H1 (cell line): Measurements from ENCODE around the gene DLAT. TPM values are rescaled to one million over a fixed set of nuclear protein-coding genes. Genes with fewer than 3 reads are reported as not detected.

ENCODE experiments used
- CTCF ChIA-PET: fragments of 300-600 bp; sonication (Branson Sonifier 250); formaldehyde crosslinking; loops from one replicate; lab custom pipeline; 2021; ENCODE audit not compliant: partially characterized antibody; lab: Charles Lee
- POLR2A ChIA-PET: fragments of 300-600 bp; sonication (Branson Sonifier 250); formaldehyde crosslinking; loops from one replicate; lab custom pipeline; 2021; ENCODE audit warnings: inconsistent platforms; ENCODE audit not compliant: partially characterized antibody; lab: Charles Lee
- DNase-seq, 2 experiments: peaks; one replicate each; pipeline versions ENCODE4 v3.0.0 to v3.0.0-alpha.2; 2010 to 2022; ENCODE audit warnings: low spot score in 2 of 2, low read depth in 1 of 2, mixed read lengths in 1 of 2
- FAIRE-seq: peaks from 2 replicates; lab custom pipeline; 2011; peaks lifted over from hg19 to GRCh38; lab: Jason Lieb, UNC
- H2AFZ ChIP-seq: 2 replicates; pipeline ENCODE4 v1.8.1; 2012; ENCODE audit warnings: low read length, inconsistent platforms
- H2AK5ac ChIP-seq: 2 replicates; pipeline ENCODE4 v1.6.1; 2013; ENCODE audit warnings: low read depth, low read length
- H2BK120ac ChIP-seq: replicated peaks from 2 replicates; pipeline ENCODE3; 2013; ENCODE audit warnings: low read depth, low read length, inconsistent platforms
- H2BK12ac ChIP-seq: 2 replicates; pipeline ENCODE4 v1.6.1; 2013; ENCODE audit warnings: low read depth, low read length
- H2BK15ac ChIP-seq: 2 replicates; pipeline ENCODE4 v1.6.1; 2013; ENCODE audit warnings: low read length
- H2BK20ac ChIP-seq: 2 replicates; pipeline ENCODE4 v1.6.1; 2013; ENCODE audit warnings: low read length
- H2BK5ac ChIP-seq: 2 replicates; pipeline ENCODE4 v1.6.1; 2013; ENCODE audit warnings: low read depth, low read length
- H3K14ac ChIP-seq: 2 replicates; pipeline ENCODE4 v1.6.1; 2013; ENCODE audit warnings: inconsistent platforms; ENCODE audit not compliant: insufficient read length
- H3K18ac ChIP-seq: 2 replicates; pipeline ENCODE4 v1.6.1; 2013; ENCODE audit warnings: low read length; ENCODE audit errors: extremely low read depth
- H3K23ac ChIP-seq: 2 replicates; pipeline ENCODE4 v1.6.1; 2013; ENCODE audit warnings: inconsistent platforms; ENCODE audit not compliant: insufficient read length
- H3K23me2 ChIP-seq: 2 replicates; pipeline ENCODE4 v1.6.1; 2013; ENCODE audit warnings: low read depth, low read length
- H3K27ac ChIP-seq: 2 replicates; pipeline ENCODE4 v1.6.1; 2011; ENCODE audit warnings: low read depth, low read length, inconsistent platforms
- H3K27me3 ChIP-seq, 4 experiments: replicated peaks in 1 of 4; 1 replicate in 1 of 4; 2 replicates in 3 of 4; pipeline versions ENCODE4 v1.6.1 to v1.8.1; 2011 to 2013; ENCODE audit warnings: low read length in 3 of 4, mild to moderate bottlenecking in 3 of 4, inconsistent platforms in 2 of 4, mixed read lengths in 2 of 4, moderate library complexity in 1 of 4; ENCODE audit not compliant: control insufficient read depth in 3 of 4, insufficient read depth in 3 of 4; ENCODE audit errors: extremely low read depth in 1 of 4
- H3K36me3 ChIP-seq, 4 experiments: 2 replicates each; pipeline versions ENCODE4 v1.6.1 to v1.8.1; 2011 to 2013; ENCODE audit warnings: mild to moderate bottlenecking in 4 of 4, low read length in 3 of 4, moderate library complexity in 2 of 4, control low read depth in 1 of 4, inconsistent platforms in 1 of 4; ENCODE audit not compliant: insufficient read depth in 4 of 4, control insufficient read depth in 2 of 4
- H3K4ac ChIP-seq: replicated peaks from 2 replicates; pipeline ENCODE3; 2013; ENCODE audit warnings: low read length, low read depth, mixed read lengths, inconsistent platforms; ENCODE audit not compliant: insufficient read length
- H3K4me1 ChIP-seq, 4 experiments: replicated peaks in 1 of 4; 1 replicate in 1 of 4; 2 replicates in 3 of 4; pipeline versions ENCODE4 v1.6.1 to v1.8.1; 2011 to 2013; ENCODE audit warnings: low read length in 3 of 4, inconsistent platforms in 2 of 4, mixed read lengths in 1 of 4; ENCODE audit not compliant: insufficient read depth in 4 of 4, control insufficient read depth in 3 of 4
- H3K4me2 ChIP-seq, 2 experiments: 2 replicates each; pipeline versions ENCODE4 v1.6.1 to v1.8.1; 2011 to 2013; ENCODE audit warnings: low read depth in 2 of 2, low read length in 2 of 2, control low read depth in 1 of 2, inconsistent platforms in 1 of 2, mild to moderate bottlenecking in 1 of 2; ENCODE audit not compliant: insufficient read depth in 1 of 2
- H3K4me3 ChIP-seq, 4 experiments: fragments of 200-600, 300-600 bp in 1 of 4; sonication (generic), shearing (Covaris generic), sonication (Bioruptor Twin) in 1 of 4; 2 replicates each; pipeline versions ENCODE4 v1.5.1 to v1.8.1; 2011 to 2016; ENCODE audit warnings: low read length in 4 of 4, low read depth in 3 of 4, control low read depth in 2 of 4, inconsistent platforms in 2 of 4, mild to moderate bottlenecking in 2 of 4, mixed read lengths in 1 of 4, moderate library complexity in 1 of 4; ENCODE audit not compliant: insufficient read depth in 2 of 4; ENCODE audit errors: extremely low read depth in 1 of 4
- H3K56ac ChIP-seq: replicated peaks from 2 replicates; pipeline ENCODE3; 2013; ENCODE audit warnings: low read depth, mild to moderate bottlenecking, mixed read lengths, low read length, inconsistent platforms; ENCODE audit not compliant: insufficient read length
- H3K79me1 ChIP-seq: 2 replicates; pipeline ENCODE4 v1.6.1; 2013; ENCODE audit warnings: low read depth, low read length, control low read depth
- H3K79me2 ChIP-seq, 2 experiments: 2 replicates each; pipeline versions ENCODE4 v1.6.1 to v1.8.1; 2012 to 2013; ENCODE audit warnings: low read length in 2 of 2, mild to moderate bottlenecking in 2 of 2, inconsistent platforms in 1 of 2; ENCODE audit not compliant: insufficient read depth in 2 of 2, control insufficient read depth in 1 of 2
- H3K9ac ChIP-seq, 4 experiments: replicated peaks in 1 of 4; 1 replicate in 1 of 4; 2 replicates in 3 of 4; pipeline versions ENCODE4 v1.6.1 to v1.8.1; 2011 to 2013; ENCODE audit warnings: low read depth in 3 of 4, low read length in 3 of 4, control low read depth in 2 of 4, mild to moderate bottlenecking in 2 of 4, moderate library complexity in 2 of 4, inconsistent platforms in 1 of 4; ENCODE audit errors: extremely low read depth in 1 of 4
- H3K9me3 ChIP-seq, 2 experiments: 2 replicates each; pipeline versions ENCODE4 v1.6.1 to v1.8.1; 2012 to 2013; ENCODE audit warnings: mild to moderate bottlenecking in 2 of 2, moderate library complexity in 2 of 2, control low read depth in 1 of 2, inconsistent platforms in 1 of 2, low read depth in 1 of 2, low read length in 1 of 2, mixed read lengths in 1 of 2; ENCODE audit not compliant: insufficient read depth in 2 of 2
- H4K20me1 ChIP-seq, 2 experiments: replicated peaks in 1 of 2; 2 replicates each; pipeline versions ENCODE3 to v1.8.1; 2011 to 2013; ENCODE audit warnings: inconsistent platforms in 2 of 2, low read length in 2 of 2, mild to moderate bottlenecking in 1 of 2; ENCODE audit not compliant: insufficient read depth in 2 of 2, control insufficient read depth in 1 of 2
- H4K5ac ChIP-seq: 2 replicates; pipeline ENCODE4 v1.6.1; 2013; ENCODE audit warnings: low read length, low read depth, mixed read lengths, inconsistent platforms; ENCODE audit not compliant: insufficient read length
- H4K8ac ChIP-seq: 2 replicates; pipeline ENCODE4 v1.8.0; 2013; ENCODE audit warnings: mild to moderate bottlenecking, moderate library complexity, low read length, inconsistent platforms; ENCODE audit not compliant: insufficient read depth; ENCODE audit errors: extremely low read depth
- H4K91ac ChIP-seq: replicated peaks from 2 replicates; pipeline ENCODE3; 2013; ENCODE audit warnings: low read length, mixed read lengths, inconsistent platforms; ENCODE audit not compliant: insufficient read length
- CBX5 ChIP-seq: fragments of 300-800, 300-1000 bp; sonication (generic); IDR thresholded peaks from 2 replicates; pipeline ENCODE4 v1.7.1; 2016; ENCODE audit warnings: antibody characterized with exemption, low read length, low read depth
- JUN ChIP-seq: IDR thresholded peaks from 2 replicates; pipeline ENCODE4 v1.6.1; 2011; ENCODE audit warnings: low read depth, mild to moderate bottlenecking, improper control_type of control experiment, low read length
- POLR2A ChIP-seq, 2 experiments: IDR thresholded peaks; 1 replicate in 1 of 2; 2 replicates in 1 of 2; pipeline ENCODE4 v1.6.1; 2011; ENCODE audit warnings: low read depth in 2 of 2, low read length in 2 of 2, mild to moderate bottlenecking in 2 of 2; ENCODE audit errors: control extremely low read depth in 1 of 2
- SAP30 ChIP-seq: fragments of 300-600 bp; sonication (generic); IDR thresholded peaks from 2 replicates; pipeline ENCODE4 v1.7.1; 2012; ENCODE audit warnings: low read length, moderate library complexity, mild to moderate bottlenecking, inconsistent platforms; ENCODE audit not compliant: insufficient read depth, insufficient replicate concordance
- YY1 ChIP-seq: IDR thresholded peaks from 2 replicates; pipeline ENCODE4 v1.6.1; 2011; ENCODE audit warnings: low read depth, mild to moderate bottlenecking, low read length
- WGBS, 2 experiments: shearing (Covaris generic) in 1 of 2; methylation state at CpG; one replicate each; pipeline versions ENCODE4 v1.1.6 to v1.1.7; 2013 to 2015; ENCODE audit warnings: low lambda C conversion rate in 2 of 2, mixed read lengths in 2 of 2, inconsistent platforms in 1 of 2, low coverage in 1 of 2, missing lambda C conversion rate in 1 of 2; ENCODE audit not compliant: insufficient replicate concordance in 2 of 2, insufficient coverage in 1 of 2, insufficient read length in 1 of 2; ENCODE audit errors: extremely low coverage in 1 of 2, missing lambda C conversion rate in 1 of 2; 5-methylcytosine and 5-hydroxymethylcytosine counted together
- polyA plus RNA-seq, 7 experiments: library from polyadenylated mRNA; depleted of rRNA in 3 of 7; stranded (reverse) in 5 of 7; unstranded in 2 of 7; fragments of >200 nt in 5 of 7; fragments of 200-250 nt in 2 of 7; gene quantifications; 1 replicate in 5 of 7; 2 replicates in 1 of 7; 4 replicates in 1 of 7; pipeline versions ENCODE4 v1.2.1 to v1.2.3, GENCODE V29; 2011 to 2013; ENCODE audit warnings: missing spikeins in 2 of 7, mixed read lengths in 2 of 7
- total RNA-seq: library from RNA; stranded (reverse); fragmentation: NEBNext Ultra II Directional; extraction: Animal tissue kit (Norgen Biotek cat#: 25700); gene quantifications from 2 replicates; pipeline ENCODE4 v1.2.1, GENCODE V29; 2021

Gene DLAT
- total and polyA plus RNA-seq, 2 of the 8 experiments (the other 6 are each of a cell fraction or from before 2014, with no cell fraction given): 23.1 to 66.2 TPM

DNA sequence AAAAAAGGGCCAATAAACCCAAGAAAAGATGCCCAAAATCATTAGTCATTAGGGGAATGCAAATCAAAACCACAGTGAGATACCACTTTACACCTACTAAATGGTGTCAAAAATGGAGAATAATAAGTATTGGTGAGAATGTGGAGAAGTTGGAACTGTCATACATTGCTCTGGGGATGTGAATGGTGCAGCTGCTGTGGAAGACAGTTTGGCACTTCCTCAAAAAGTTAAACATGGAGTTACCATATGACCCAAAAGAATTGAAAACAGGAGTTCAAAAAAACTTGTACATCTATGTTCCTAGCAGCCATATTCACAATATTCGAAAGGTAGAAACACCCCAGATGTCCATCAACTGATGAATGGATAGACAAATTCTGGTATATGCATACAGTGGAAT is 24.5 kb upstream of the DLAT start:
- no peak overlapping the region for H2BK15ac ChIP-seq
- H3K23ac ChIP-seq: no peak overlapping the region
- no peak overlapping the region for H2BK5ac ChIP-seq
- no peaks in the 10 kb centered on the region for H3K27me3 ChIP-seq
- no peak overlapping the region for H2AFZ ChIP-seq
- no peak overlapping the region for H2BK12ac ChIP-seq
- no peak overlapping the region for H3K4me2 ChIP-seq
- H3K79me1 ChIP-seq: no peaks in the 10 kb centered on the region
- no peaks in the 10 kb centered on the region for H3K79me2 ChIP-seq
- peaks cover 4 to 5% of the 10 kb centered on the region in 2 experiments; a peak in 1 of 4 replicates for H3K9me3 ChIP-seq
- H3K23me2 ChIP-seq: no peaks in the 10 kb centered on the region
- H3K4me1 ChIP-seq: no peaks in the 10 kb centered on the region
- WGBS, 2 experiments: 94% methylated on average over 1 of the region's 1 CpG; no CpG with 5 or more reads in 1 of the 2 experiments
- no peak overlapping the region for H4K91ac ChIP-seq
- no peak overlapping the region for H4K8ac ChIP-seq
- no peak overlapping the region for H3K9ac ChIP-seq
- H3K4me3 ChIP-seq: no peak overlapping the region
- no peak overlapping the region for H3K18ac ChIP-seq
- TF ChIP-seq JUN: no peak
- TF ChIP-seq SAP30: no peak
- no peak for TF ChIP-seq CBX5
- no peak for TF ChIP-seq YY1
- no peak for TF ChIP-seq POLR2A (IDR thresholded peaks at IDR 0.05; ENCODE audit: control extremely low read depth in 1 of 2, low read depth in 2 of 2, low read length in 2 of 2)
- H2AK5ac ChIP-seq: no peak overlapping the region
- no peak overlapping the region for H3K27ac ChIP-seq
- H4K20me1 ChIP-seq: no peaks in the 10 kb centered on the region
- H2BK20ac ChIP-seq: no peak overlapping the region
- H3K14ac ChIP-seq: no peak overlapping the region
- H2BK120ac ChIP-seq: no peak overlapping the region
- peaks cover 0 to 28% (median 7%) of the 10 kb centered on the region in 4 experiments; a peak in 6 of 8 replicates for H3K36me3 ChIP-seq
- no peak overlapping the region for H4K5ac ChIP-seq
- no peak overlapping the region for H3K4ac ChIP-seq
- no peak for FAIRE-seq
- no peak overlapping the region for H3K56ac ChIP-seq
- ChIA-PET POLR2A (no interaction called here), CTCF (no interaction called here)
- DNase-seq: no peak
